ENCODE data around the gene GATA6. TPM values are rescaled to one million over a fixed set of nuclear protein-coding genes. Genes with fewer than 3 reads are reported as not detected.

Gene GATA6
- total and polyA plus RNA-seq, 7 donors, result 2.5 to 16.2 (median 13.6) TPM

DNA sequence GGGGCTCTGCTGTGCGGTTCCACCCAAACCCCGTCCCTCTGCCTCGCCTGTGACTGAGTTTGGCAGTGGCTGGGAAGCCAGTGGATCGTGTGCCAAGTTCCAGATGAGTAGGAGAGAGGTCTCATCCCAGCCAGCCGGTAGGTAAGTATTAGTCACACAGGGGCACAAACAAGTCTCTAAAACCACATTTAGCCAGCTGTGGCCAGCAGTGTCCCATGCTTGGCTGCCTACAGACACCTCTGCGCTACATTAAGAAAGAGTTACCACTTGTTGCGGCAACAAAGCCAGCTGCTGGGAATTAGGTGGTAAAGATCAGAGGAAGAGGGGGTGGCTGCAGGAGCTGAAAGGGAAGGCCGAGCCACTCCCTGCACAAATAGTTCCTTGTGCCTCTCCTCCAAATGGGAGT lies 81.2 kb downstream of the GATA6 start:
- Histone ChIP-seq H3K27ac (no peak overlapping the region), H3K36me3 (no peaks in the 10 kb centered on the region), H3K4me3 (no peak overlapping the region), H3K9me3 (no peaks in the 10 kb centered on the region), H3K27me3 (no peaks in the 10 kb centered on the region), H3K4me1 (no peaks in the 10 kb centered on the region)
- TF ChIP-seq, protein P1, sequence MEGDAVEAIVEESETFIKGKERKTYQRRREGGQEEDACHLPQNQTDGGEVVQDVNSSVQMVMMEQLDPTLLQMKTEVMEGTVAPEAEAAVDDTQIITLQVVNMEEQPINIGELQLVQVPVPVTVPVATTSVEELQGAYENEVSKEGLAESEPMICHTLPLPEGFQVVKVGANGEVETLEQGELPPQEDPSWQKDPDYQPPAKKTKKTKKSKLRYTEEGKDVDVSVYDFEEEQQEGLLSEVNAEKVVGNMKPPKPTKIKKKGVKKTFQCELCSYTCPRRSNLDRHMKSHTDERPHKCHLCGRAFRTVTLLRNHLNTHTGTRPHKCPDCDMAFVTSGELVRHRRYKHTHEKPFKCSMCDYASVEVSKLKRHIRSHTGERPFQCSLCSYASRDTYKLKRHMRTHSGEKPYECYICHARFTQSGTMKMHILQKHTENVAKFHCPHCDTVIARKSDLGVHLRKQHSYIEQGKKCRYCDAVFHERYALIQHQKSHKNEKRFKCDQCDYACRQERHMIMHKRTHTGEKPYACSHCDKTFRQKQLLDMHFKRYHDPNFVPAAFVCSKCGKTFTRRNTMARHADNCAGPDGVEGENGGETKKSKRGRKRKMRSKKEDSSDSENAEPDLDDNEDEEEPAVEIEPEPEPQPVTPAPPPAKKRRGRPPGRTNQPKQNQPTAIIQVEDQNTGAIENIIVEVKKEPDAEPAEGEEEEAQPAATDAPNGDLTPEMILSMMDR (IDR thresholded peaks at IDR 0.05), result no peak
- TF ChIP-seq EP300 (IDR thresholded peaks at IDR 0.05) (no peak), POLR2AphosphoS5 (IDR thresholded peaks at IDR 0.05) (no peak), POLR2A (IDR thresholded peaks at IDR 0.05) (no peak)
- DNase-seq, result no peak
- intact Hi-C loops (cut with DNase I), result no loop called here
- WGBS, 2 donors, result 14 to 58% methylated on average over 8 of the region's 8 CpGs

Small RNAs within 50 kb of the gene (small RNA-seq; reads per million reads assigned to genes)
- 0 reads per million in 3 donors for gene RNU6-702P
- gene RNU6ATAC20P, result 0 reads per million in 3 donors

Other genes starting within 250 kb of the GATA6 start
- gene CTAGE1, start 248.3 kb downstream of the GATA6 start, total RNA-seq, result not detected
- gene CTAGE1, start 248.3 kb downstream of the GATA6 start, polyA plus RNA-seq, result not detected